ENCODE data around the gene CFHR4.

DNA sequence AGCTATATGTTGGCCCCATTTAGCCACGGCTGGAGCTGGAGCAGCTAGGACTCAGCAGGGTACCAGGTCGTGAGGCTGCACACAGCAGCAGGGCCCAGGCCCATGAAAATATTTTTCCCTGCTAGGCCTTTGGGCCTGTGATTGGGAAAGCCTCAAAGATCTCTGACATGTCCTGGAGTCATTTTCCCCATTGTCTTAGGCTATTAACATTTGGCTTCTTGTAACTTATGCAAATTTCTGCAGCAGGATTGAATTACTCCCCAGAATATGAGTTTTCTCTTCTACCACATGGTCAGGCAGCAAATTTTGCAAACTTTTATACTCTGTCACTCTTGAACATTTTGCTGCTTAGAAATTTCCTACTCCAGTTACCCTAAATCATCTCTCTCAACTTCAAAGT is 66.9 kb downstream of the CFHR4 start:
- TF ChIP-seq POLR2AphosphoS5 (IDR thresholded peaks at IDR 0.05) (no peak), POLR2A (IDR thresholded peaks at IDR 0.05) (no peak), EP300 (IDR thresholded peaks at IDR 0.05) (no peak)
- TF ChIP-seq, protein P1, sequence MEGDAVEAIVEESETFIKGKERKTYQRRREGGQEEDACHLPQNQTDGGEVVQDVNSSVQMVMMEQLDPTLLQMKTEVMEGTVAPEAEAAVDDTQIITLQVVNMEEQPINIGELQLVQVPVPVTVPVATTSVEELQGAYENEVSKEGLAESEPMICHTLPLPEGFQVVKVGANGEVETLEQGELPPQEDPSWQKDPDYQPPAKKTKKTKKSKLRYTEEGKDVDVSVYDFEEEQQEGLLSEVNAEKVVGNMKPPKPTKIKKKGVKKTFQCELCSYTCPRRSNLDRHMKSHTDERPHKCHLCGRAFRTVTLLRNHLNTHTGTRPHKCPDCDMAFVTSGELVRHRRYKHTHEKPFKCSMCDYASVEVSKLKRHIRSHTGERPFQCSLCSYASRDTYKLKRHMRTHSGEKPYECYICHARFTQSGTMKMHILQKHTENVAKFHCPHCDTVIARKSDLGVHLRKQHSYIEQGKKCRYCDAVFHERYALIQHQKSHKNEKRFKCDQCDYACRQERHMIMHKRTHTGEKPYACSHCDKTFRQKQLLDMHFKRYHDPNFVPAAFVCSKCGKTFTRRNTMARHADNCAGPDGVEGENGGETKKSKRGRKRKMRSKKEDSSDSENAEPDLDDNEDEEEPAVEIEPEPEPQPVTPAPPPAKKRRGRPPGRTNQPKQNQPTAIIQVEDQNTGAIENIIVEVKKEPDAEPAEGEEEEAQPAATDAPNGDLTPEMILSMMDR (IDR thresholded peaks at IDR 0.05), result no peak

All from suprapubic skin (tissue), 4 donors.